ENCODE measurements around the gene KRTAP2-1.

DNA sequence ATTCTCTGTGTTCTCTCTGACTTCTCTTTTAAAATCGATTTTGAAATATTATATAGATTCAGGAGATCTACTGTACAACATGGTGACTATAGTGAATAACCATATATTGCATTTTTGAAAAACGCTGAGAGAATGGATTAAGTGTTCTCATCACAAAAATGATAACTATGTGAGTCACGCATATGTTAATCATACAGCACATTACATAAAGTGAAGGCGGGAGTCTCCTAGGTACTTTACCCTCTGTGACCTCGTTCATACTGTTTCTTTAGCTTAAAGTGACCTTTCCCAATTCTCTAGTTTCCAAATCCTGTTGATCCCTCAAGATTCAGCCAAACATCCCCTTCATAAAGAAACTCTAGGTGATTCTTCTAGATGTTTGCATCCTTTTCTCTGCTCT is 44.3 kb downstream of the KRTAP2-1 start:
- TF ChIP-seq L3MBTL2 (conservative IDR thresholded peaks at IDR 0.05) = no peak
- TF ChIP-seq NFRKB (IDR thresholded peaks at IDR 0.05) = no peak
- no peak for TF ChIP-seq BHLHE40 (IDR thresholded peaks at IDR 0.05; ENCODE audit: borderline replicate concordance)
- no peak for TF ChIP-seq CTBP1 (IDR thresholded peaks at IDR 0.05; ENCODE audit: borderline replicate concordance)
- TF ChIP-seq FOXM1 (IDR thresholded peaks at IDR 0.05; ENCODE audit: borderline replicate concordance) = no peak
- TF ChIP-seq FOXA1 (IDR thresholded peaks at IDR 0.05) = no peak
- TF ChIP-seq ELF4 (IDR thresholded peaks at IDR 0.05) = no peak
- no peak for TF ChIP-seq HDGF (IDR thresholded peaks at IDR 0.05; ENCODE audit: borderline replicate concordance)

All from HEK293T (cell line).